ENCODE data around the gene WDR72. TPM values are rescaled to one million over a fixed set of nuclear protein-coding genes. Genes with fewer than 3 reads are reported as not detected.

WDR72 gene
- total RNA-seq, 2 donors from 2014 or later = 5.4 to 9.2 TPM

- intact Hi-C loops (cut with DNase I) = no loop called here
- TF ChIP-seq CTCF (IDR thresholded peaks at IDR 0.05) (no peak), POLR2A (IDR thresholded peaks at IDR 0.05) (no peak)
- Histone ChIP-seq H3K4me3 (no peak overlapping the region), H3K4me1 (peaks cover 14% of the 10 kb centered on the region), H3K36me3 (replicated peaks in 1 of 2; ENCODE audit: insufficient read depth in 1 of 2, low read depth in 2 of 2) (no peaks in the 10 kb centered on the region), H3K27ac (no peak overlapping the region), H3K27me3 (no peaks in the 10 kb centered on the region), H3K9me3 (no peaks in the 10 kb centered on the region)
- 64 to 82% methylated on average over 2 of the region's 2 CpGs for WGBS, 2 donors
- ATAC-seq = no peak
- DNase-seq = no peak
Measured at GRCh38 chr15:53564647-53565046, 194.8 kb downstream of the WDR72 start.

- intact Hi-C loops (cut with DNase I) = no loop called here
- DNase-seq = no peak
- Histone ChIP-seq H3K27ac (no peak overlapping the region), H3K4me3 (no peak overlapping the region), H3K9me3 (no peaks in the 10 kb centered on the region), H3K27me3 (no peaks in the 10 kb centered on the region), H3K36me3 (replicated peaks in 1 of 2; ENCODE audit: insufficient read depth in 1 of 2, low read depth in 2 of 2) (no peaks in the 10 kb centered on the region), H3K4me1 (peaks cover 24% of the 10 kb centered on the region)
- 94 to 95% methylated on average over 4 of the region's 4 CpGs for WGBS, 2 donors
- ATAC-seq = no peak
- no peak for TF ChIP-seq CTCF (IDR thresholded peaks at IDR 0.05)
Measured at GRCh38 chr15:53563627-53564026, 195.8 kb downstream of the WDR72 start.

GRCh38 chr15:53559364-53560277 is 199.8 kb downstream of the WDR72 start:
- no peaks in the 10 kb centered on the region for H3K27me3 ChIP-seq
- ATAC-seq (peak; percentile 79), DNase-seq (peak in 2 of 4 donors; percentile 27 to 31)
- no peak overlapping the region for H3K4me3 ChIP-seq
- no peaks in the 10 kb centered on the region for H3K9me3 ChIP-seq
- H3K36me3 ChIP-seq (replicated peaks in 1 of 2; ENCODE audit: insufficient read depth in 1 of 2, low read depth in 2 of 2) = no peaks in the 10 kb centered on the region
- H3K4me1 ChIP-seq = peaks cover 27% of the 10 kb centered on the region
- H3K27ac ChIP-seq = peak overlapping the region; percentile 21 to 75 (median 68)
- intact Hi-C loops (cut with DNase I) = no loop called here
- no peak for TF ChIP-seq CTCF (IDR thresholded peaks at IDR 0.05)
- TF ChIP-seq POLR2A (IDR thresholded peaks at IDR 0.05) = no peak
- 5 to 8% methylated on average over 7 of the region's 7 CpGs for WGBS, 2 donors

GRCh38 chr15:53558384-53558783 is 201.1 kb downstream of the WDR72 start:
- Histone ChIP-seq H3K4me3 (no peak overlapping the region), H3K4me1 (peaks cover 27% of the 10 kb centered on the region), H3K36me3 (replicated peaks in 1 of 2; ENCODE audit: insufficient read depth in 1 of 2, low read depth in 2 of 2) (no peaks in the 10 kb centered on the region), H3K27ac (peak overlapping the region in 1 of 4 donors; percentile 66), H3K9me3 (no peaks in the 10 kb centered on the region), H3K27me3 (no peaks in the 10 kb centered on the region)
- intact Hi-C loops (cut with DNase I) = no loop called here
- DNase-seq (no peak), ATAC-seq (no peak)
- WGBS, 2 donors = 27 to 30% methylated on average over 1 of the region's 1 CpG
- TF ChIP-seq CTCF (IDR thresholded peaks at IDR 0.05) = no peak
- TF ChIP-seq POLR2A (IDR thresholded peaks at IDR 0.05) = no peak

- peaks cover 28% of the 10 kb centered on the region for H3K4me1 ChIP-seq
- ATAC-seq = no peak
- H3K36me3 ChIP-seq (replicated peaks in 1 of 2; ENCODE audit: insufficient read depth in 1 of 2, low read depth in 2 of 2) = no peaks in the 10 kb centered on the region
- no peak for TF ChIP-seq POLR2A (IDR thresholded peaks at IDR 0.05)
- no peak for TF ChIP-seq CTCF (IDR thresholded peaks at IDR 0.05)
- no peak overlapping the region for H3K4me3 ChIP-seq
- intact Hi-C loops (cut with DNase I) = no loop called here
- H3K9me3 ChIP-seq = no peaks in the 10 kb centered on the region
- no peaks in the 10 kb centered on the region for H3K27me3 ChIP-seq
- 75 to 78% methylated on average over 7 of the region's 7 CpGs for WGBS, 2 donors
- no peak overlapping the region for H3K27ac ChIP-seq
- no peak for DNase-seq
Measured at GRCh38 chr15:53555226-53555625, 204.2 kb downstream of the WDR72 start.

All from body of pancreas (tissue), 4 donors.